CD4-positive, alpha-beta T cell (primary cell): ENCODE measurements around the gene RAD51B. TPM values are rescaled to one million over a fixed set of nuclear protein-coding genes. Genes with fewer than 3 reads are reported as not detected.
A peak's percentile ranks its signal among the peaks of the same experiment; 100 is the strongest.

ENCODE experiments used
- ATAC-seq: fragments of 200-7000 bp; cut with Tn5 transposase; one replicate; pipeline ENCODE4 v1.10.0; 2022; ENCODE audit warnings: mild to moderate bottlenecking; ENCODE audit not compliant: poor library complexity
- CTCF ChIA-PET: fragments of 350-600 bp; sonication (Branson Sonifier 250); formaldehyde crosslinking; loops from one replicate; lab custom pipeline; 2021; ENCODE audit warnings: antibody characterized with exemption, inconsistent platforms; lab: Charles Lee
- POLR2A ChIA-PET: fragments of 350-600 bp; sonication (Branson Sonifier 250); formaldehyde crosslinking; loops from one replicate; lab custom pipeline; 2021; ENCODE audit warnings: antibody characterized with exemption, inconsistent platforms; lab: Charles Lee
- DNase-seq, 14 experiments: peaks; one replicate each; pipeline ENCODE4 v3.0.0-alpha.2; 2013 to 2020; ENCODE audit warnings: mixed read lengths in 2 of 14
- H3K27ac ChIP-seq, 2 donors: one replicate each; pipeline versions ENCODE4 v1.5.1 to v1.7.0; 2013; ENCODE audit warnings: low read length in 2 of 2, low read depth in 1 of 2, mild to moderate bottlenecking in 1 of 2
- H3K27me3 ChIP-seq, 2 experiments: 1 replicate in 1 of 2; 2 replicates in 1 of 2; pipeline versions ENCODE4 v1.6.1 to v1.7.0; 2013; ENCODE audit warnings: low read length in 2 of 2, control low read depth in 1 of 2, mild to moderate bottlenecking in 1 of 2, moderate library complexity in 1 of 2; ENCODE audit not compliant: insufficient read depth in 2 of 2, control insufficient read depth in 1 of 2
- H3K36me3 ChIP-seq: one replicate; pipeline ENCODE4 v1.6.1; 2013; ENCODE audit warnings: low read length, control low read depth; ENCODE audit not compliant: insufficient read depth
- H3K4me1 ChIP-seq: one replicate; pipeline ENCODE4 v1.6.1; 2013; ENCODE audit warnings: low read length, control low read depth; ENCODE audit not compliant: insufficient read depth
- H3K4me3 ChIP-seq: one replicate; pipeline ENCODE4 v1.5.1; 2013; ENCODE audit warnings: mild to moderate bottlenecking, low read length, moderate library complexity
- H3K9me3 ChIP-seq, 2 experiments: 1 replicate in 1 of 2; 2 replicates in 1 of 2; pipeline versions ENCODE4 v1.6.1 to v1.7.0; 2013; ENCODE audit warnings: low read length in 2 of 2, mild to moderate bottlenecking in 2 of 2, control low read depth in 1 of 2, moderate library complexity in 1 of 2; ENCODE audit not compliant: control insufficient read depth in 1 of 2, insufficient read depth in 1 of 2
- H3K27ac Mint-ChIP-seq: one replicate; pipeline ENCODE4 v1.8.0; 2020; ENCODE audit warnings: mixed read lengths
- H3K27me3 Mint-ChIP-seq: one replicate; pipeline ENCODE4 v1.8.0; 2021; ENCODE audit warnings: mixed read lengths
- H3K36me3 Mint-ChIP-seq: one replicate; pipeline ENCODE4 v1.8.0; 2021; ENCODE audit warnings: low read depth, mixed read lengths
- H3K4me1 Mint-ChIP-seq: one replicate; pipeline ENCODE4 v1.8.0; 2021; ENCODE audit warnings: low read depth, mixed read lengths
- H3K4me3 Mint-ChIP-seq: one replicate; pipeline ENCODE4 v1.8.0; 2020; ENCODE audit warnings: mild to moderate bottlenecking, mixed read lengths
- H3K9me3 Mint-ChIP-seq: one replicate; pipeline ENCODE4 v1.8.0; 2020; ENCODE audit warnings: mixed read lengths
- CTCF ChIP-seq: fragments of 200-600 bp; IDR thresholded peaks from one replicate; pipeline ENCODE4 v1.8.0; 2022; ENCODE audit warnings: antibody characterized with exemption, mild to moderate bottlenecking
- intact Hi-C, 2 experiments: fragments of 100-400 bp; cut with DNase I in 1 of 2; cut with micrococcal nuclease in 1 of 2; formaldehyde crosslinking; loops; one replicate each; pipeline versions ENCODE4 v1.15.1 to v1.9.0; 2023 to 2025; cut with DNase I, micrococcal nuclease
- total RNA-seq, 174 experiments: library from RNA in 2 of 174; stranded (reverse) in 2 of 174; gene quantifications; one replicate each; pipeline ENCODE4 v1.2.3 and lab custom pipeline; 2021 to 2026

RAD51B gene
- total RNA-seq, 2 experiments from 2014 or later, result 18.4 to 20.0 TPM

DNA sequence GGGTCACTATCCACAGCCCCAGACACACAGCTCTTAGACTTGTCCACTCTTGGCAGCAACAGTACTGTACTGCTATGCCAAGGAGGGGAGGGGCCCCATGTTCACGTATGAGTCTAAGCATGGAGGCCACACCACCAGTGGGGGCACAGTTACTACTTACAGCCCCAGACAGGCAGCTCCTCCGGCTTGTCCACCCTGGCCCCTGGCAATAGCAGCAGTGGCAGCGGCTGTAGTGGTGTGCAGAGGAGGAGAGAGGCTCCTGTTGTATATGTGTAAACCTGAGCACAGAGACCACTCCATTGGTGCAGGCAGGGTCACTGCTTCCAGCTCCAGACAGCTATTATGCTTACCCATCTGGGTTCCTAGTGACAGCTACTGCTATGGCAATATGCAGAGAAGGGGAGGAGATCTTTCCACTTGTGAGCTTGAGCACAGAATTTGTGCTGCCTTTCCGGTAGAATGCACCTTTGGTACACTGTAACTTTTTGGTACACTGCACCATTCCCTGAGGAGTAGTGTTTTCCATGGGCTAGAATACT, 113.2 kb downstream of the RAD51B start:
- peaks cover 24% of the 10 kb centered on the region for H3K36me3 Mint-ChIP-seq

GRCh38 chr14:67933266-67933665, 113.7 kb downstream of the RAD51B start:
- POLR2A ChIA-PET, result interaction anchor here (1.4 kb wide), 1 partner anchor 887 kb away, joined by 4 read pairs; no protein-coding TSS in a partner anchor
- peaks cover 6% of the 10 kb centered on the region for H3K4me1 Mint-ChIP-seq

More for the DNA sequence above, 113.2 kb downstream of the RAD51B start:
- peak in 1 of 14 experiments; percentile 5 for DNase-seq
- intact Hi-C loops, result loop anchor here in 1 of 2 experiments (2.0 kb wide), 1 partner anchor 886 kb away; no protein-coding TSS in a partner anchor
- TF ChIP-seq CTCF, result no peak
- peaks cover 9% of the 10 kb centered on the region for H3K9me3 Mint-ChIP-seq
- no peak overlapping the region for H3K27ac Mint-ChIP-seq
- Histone ChIP-seq H3K4me3 (no peak overlapping the region), H3K36me3 (no peaks in the 10 kb centered on the region), H3K27ac (no peak overlapping the region), H3K9me3 (peaks cover 14 to 17% of the 10 kb centered on the region in 2 experiments), H3K27me3 (no peaks in the 10 kb centered on the region), H3K4me1 (no peaks in the 10 kb centered on the region)
- no peaks in the 10 kb centered on the region for H3K27me3 Mint-ChIP-seq
- ChIA-PET POLR2A (no interaction called here), CTCF (interaction anchor here (1.4 to 1.7 kb wide), 2 partner anchors 11 to 316 kb away, joined by 4 to 5 read pairs; no protein-coding TSS in a partner anchor)
- H3K4me3 Mint-ChIP-seq, result no peak overlapping the region
- H3K4me1 Mint-ChIP-seq, result peaks cover 6% of the 10 kb centered on the region
- no peak for ATAC-seq

GRCh38 chr14:67934087-67934486, 114.5 kb downstream of the RAD51B start:
- H3K4me1 ChIP-seq, result no peaks in the 10 kb centered on the region
- no peak overlapping the region for H3K27ac ChIP-seq
- H3K4me1 Mint-ChIP-seq, result peaks cover 6% of the 10 kb centered on the region
- H3K4me3 ChIP-seq, result no peak overlapping the region
- H3K9me3 ChIP-seq, result peaks cover 14 to 17% of the 10 kb centered on the region in 2 experiments
- H3K9me3 Mint-ChIP-seq, result peaks cover 9% of the 10 kb centered on the region
- peak overlapping the region; percentile 17 for H3K27ac Mint-ChIP-seq
- DNase-seq (peak in 4 of 14 experiments; percentile 29 to 69 (median 66)), ATAC-seq (peak; percentile 67)
- intact Hi-C loops, result loop anchor here (2.0 kb wide), 2 partner anchors 881 to 911 kb away; no protein-coding TSS in a partner anchor
- peak; percentile 76 for TF ChIP-seq CTCF
- H3K27me3 ChIP-seq, result no peaks in the 10 kb centered on the region
- H3K36me3 ChIP-seq, result no peaks in the 10 kb centered on the region
- peaks cover 15% of the 10 kb centered on the region for H3K36me3 Mint-ChIP-seq
- H3K27me3 Mint-ChIP-seq, result no peaks in the 10 kb centered on the region
- ChIA-PET POLR2A (interaction anchor here (1.0 to 1.4 kb wide), 3 partner anchors 880 to 886 kb away, joined by 3 to 4 read pairs (median 4); no protein-coding TSS in a partner anchor), CTCF (interaction anchor here (0.6 to 1.7 kb wide), 7 partner anchors 13 to 910 kb away, joined by 3 to 6 read pairs (median 3); no protein-coding TSS in a partner anchor)
- H3K4me3 Mint-ChIP-seq, result no peak overlapping the region

More at GRCh38 chr14:67933266-67933665, 113.7 kb downstream of the RAD51B start:
- Histone ChIP-seq H3K27me3 (no peaks in the 10 kb centered on the region), H3K9me3 (peaks cover 14 to 17% of the 10 kb centered on the region in 2 experiments), H3K27ac (no peak overlapping the region), H3K4me3 (no peak overlapping the region), H3K4me1 (no peaks in the 10 kb centered on the region), H3K36me3 (no peaks in the 10 kb centered on the region)
- Mint-ChIP-seq H3K36me3 (peaks cover 20% of the 10 kb centered on the region), H3K27ac (no peak overlapping the region), H3K4me3 (no peak overlapping the region), H3K9me3 (peaks cover 9% of the 10 kb centered on the region), H3K27me3 (no peaks in the 10 kb centered on the region)
- TF ChIP-seq CTCF, result no peak
- ATAC-seq (no peak), DNase-seq (no peak)
- CTCF ChIA-PET, result interaction anchor here (1.2 to 1.7 kb wide), 5 partner anchors 11 to 886 kb away, joined by 3 to 5 read pairs (median 4); no protein-coding TSS in a partner anchor
- intact Hi-C loops, result loop anchor here in 1 of 2 experiments (2.0 kb wide), 1 partner anchor 886 kb away; no protein-coding TSS in a partner anchor
